ENCODE measurements around the gene SCT. TPM values are rescaled to one million over a fixed set of nuclear protein-coding genes. Genes with fewer than 3 reads are reported as not detected.

SCT gene
- total and polyA plus RNA-seq, 10 donors: 1.1 to 3.8 (median 1.7) TPM; not detected in 3

GRCh38 chr11:596374-596773 lies 30.6 kb downstream of the SCT start:
- intact Hi-C loops (cut with DNase I; ENCODE audit: low total_unique reads): no loop called here
- no peak overlapping the region for H3K4me3 ChIP-seq
- H3K27ac ChIP-seq: no peak overlapping the region
- no peak for DNase-seq
- TF ChIP-seq, protein P1, sequence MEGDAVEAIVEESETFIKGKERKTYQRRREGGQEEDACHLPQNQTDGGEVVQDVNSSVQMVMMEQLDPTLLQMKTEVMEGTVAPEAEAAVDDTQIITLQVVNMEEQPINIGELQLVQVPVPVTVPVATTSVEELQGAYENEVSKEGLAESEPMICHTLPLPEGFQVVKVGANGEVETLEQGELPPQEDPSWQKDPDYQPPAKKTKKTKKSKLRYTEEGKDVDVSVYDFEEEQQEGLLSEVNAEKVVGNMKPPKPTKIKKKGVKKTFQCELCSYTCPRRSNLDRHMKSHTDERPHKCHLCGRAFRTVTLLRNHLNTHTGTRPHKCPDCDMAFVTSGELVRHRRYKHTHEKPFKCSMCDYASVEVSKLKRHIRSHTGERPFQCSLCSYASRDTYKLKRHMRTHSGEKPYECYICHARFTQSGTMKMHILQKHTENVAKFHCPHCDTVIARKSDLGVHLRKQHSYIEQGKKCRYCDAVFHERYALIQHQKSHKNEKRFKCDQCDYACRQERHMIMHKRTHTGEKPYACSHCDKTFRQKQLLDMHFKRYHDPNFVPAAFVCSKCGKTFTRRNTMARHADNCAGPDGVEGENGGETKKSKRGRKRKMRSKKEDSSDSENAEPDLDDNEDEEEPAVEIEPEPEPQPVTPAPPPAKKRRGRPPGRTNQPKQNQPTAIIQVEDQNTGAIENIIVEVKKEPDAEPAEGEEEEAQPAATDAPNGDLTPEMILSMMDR (IDR thresholded peaks at IDR 0.05 in 8 of 11, conservative IDR thresholded peaks at IDR 0.05 in 3 of 11): no peak
- no peak for TF ChIP-seq POLR2A (IDR thresholded peaks at IDR 0.05)
- no peak for TF ChIP-seq POLR2AphosphoS5 (IDR thresholded peaks at IDR 0.05)
- H3K27me3 ChIP-seq (replicated peaks in 1 of 7): no peaks in the 10 kb centered on the region
- H3K4me1 ChIP-seq: no peaks in the 10 kb centered on the region
- H3K36me3 ChIP-seq: peaks cover 6 to 100% (median 95%) of the 10 kb centered on the region in 6 donors
- no peaks in the 10 kb centered on the region for H3K9me3 ChIP-seq
- 67 to 82% (median 77%) methylated on average over 9 to 10 of the region's 10 CpGs for WGBS, 5 donors

DNA sequence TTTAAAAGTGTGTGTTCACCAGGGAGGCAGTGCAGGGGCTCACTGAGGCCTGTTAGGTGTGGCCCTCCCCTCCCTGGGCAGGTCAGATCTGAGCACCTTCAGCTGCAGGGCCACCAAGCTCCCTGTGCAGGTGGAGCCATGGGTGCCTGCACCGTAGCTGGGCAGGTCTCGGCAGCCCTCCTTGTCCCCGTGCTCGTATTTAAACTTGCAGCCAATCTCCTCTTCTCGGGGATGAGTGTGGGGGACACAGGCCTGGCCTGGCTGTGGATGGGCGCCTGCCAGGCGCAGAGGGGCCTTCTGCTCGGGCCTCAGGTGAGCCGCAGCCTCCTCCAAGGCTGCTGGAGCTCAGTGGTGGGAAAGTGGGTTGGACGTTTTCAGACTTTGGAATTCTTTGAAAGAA lies 31.6 kb downstream of the SCT start:
- peaks cover 6 to 100% (median 95%) of the 10 kb centered on the region in 6 donors for H3K36me3 ChIP-seq
- no peak overlapping the region for H3K4me3 ChIP-seq
- H3K9me3 ChIP-seq: no peaks in the 10 kb centered on the region
- no peaks in the 10 kb centered on the region for H3K4me1 ChIP-seq
- no peak for DNase-seq
- intact Hi-C loops (cut with DNase I; ENCODE audit: low total_unique reads): no loop called here
- H3K27ac ChIP-seq: no peak overlapping the region
- WGBS, 5 donors: 92 to 100% (median 96%) methylated on average over 3 to 10 of the region's 10 CpGs
- TF ChIP-seq POLR2A (IDR thresholded peaks at IDR 0.05) (no peak), POLR2AphosphoS5 (IDR thresholded peaks at IDR 0.05) (peak in 1 of 3 donors; percentile 38)
- TF ChIP-seq, protein P1 (IDR thresholded peaks at IDR 0.05 in 8 of 11, conservative IDR thresholded peaks at IDR 0.05 in 3 of 11): no peak
- no peaks in the 10 kb centered on the region for H3K27me3 ChIP-seq (replicated peaks in 1 of 7)

GRCh38 chr11:593347-593746 lies 33.6 kb downstream of the SCT start:
- Histone ChIP-seq H3K4me1 (peaks cover 0 to 6% (median under 1%) of the 10 kb centered on the region in 6 donors), H3K27ac (no peak overlapping the region), H3K27me3 (replicated peaks in 1 of 7) (no peaks in the 10 kb centered on the region), H3K36me3 (peaks cover 6 to 100% (median 95%) of the 10 kb centered on the region in 6 donors), H3K4me3 (no peak overlapping the region), H3K9me3 (no peaks in the 10 kb centered on the region)
- WGBS, 5 donors: 87 to 97% (median 95%) methylated on average over 19 to 21 of the region's 21 CpGs
- no peak for DNase-seq
- intact Hi-C loops (cut with DNase I; ENCODE audit: low total_unique reads): no loop called here
- TF ChIP-seq, protein P1 (IDR thresholded peaks at IDR 0.05 in 8 of 11, conservative IDR thresholded peaks at IDR 0.05 in 3 of 11): no peak
- TF ChIP-seq POLR2AphosphoS5 (IDR thresholded peaks at IDR 0.05) (no peak), POLR2A (IDR thresholded peaks at IDR 0.05) (no peak)

GRCh38 chr11:592918-593317 lies 34.1 kb downstream of the SCT start:
- no peak overlapping the region for H3K27ac ChIP-seq
- H3K9me3 ChIP-seq: no peaks in the 10 kb centered on the region
- H3K27me3 ChIP-seq (replicated peaks in 1 of 7): no peaks in the 10 kb centered on the region
- WGBS, 5 donors: 87 to 95% (median 94%) methylated on average over 10 of the region's 10 CpGs
- intact Hi-C loops (cut with DNase I; ENCODE audit: low total_unique reads): no loop called here
- H3K36me3 ChIP-seq: peaks cover 6 to 100% (median 95%) of the 10 kb centered on the region in 6 donors
- no peak for DNase-seq
- peaks cover 0 to 11% (median 3%) of the 10 kb centered on the region in 6 donors for H3K4me1 ChIP-seq
- H3K4me3 ChIP-seq: no peak overlapping the region
- TF ChIP-seq, protein P1 (IDR thresholded peaks at IDR 0.05 in 8 of 11, conservative IDR thresholded peaks at IDR 0.05 in 3 of 11): no peak
- TF ChIP-seq POLR2AphosphoS5 (IDR thresholded peaks at IDR 0.05): peak in 1 of 3 donors; percentile 15
